ENCODE results near the gene SNTB2. TPM values are rescaled to one million over a fixed set of nuclear protein-coding genes. Genes with fewer than 3 reads are reported as not detected.

Gene SNTB2
- total and polyA plus RNA-seq, 10 of the 15 experiments (the other 5 are each of a cell fraction or from before 2014, with no cell fraction given): 1.2 to 15.7 (median 5.0) TPM

DNA sequence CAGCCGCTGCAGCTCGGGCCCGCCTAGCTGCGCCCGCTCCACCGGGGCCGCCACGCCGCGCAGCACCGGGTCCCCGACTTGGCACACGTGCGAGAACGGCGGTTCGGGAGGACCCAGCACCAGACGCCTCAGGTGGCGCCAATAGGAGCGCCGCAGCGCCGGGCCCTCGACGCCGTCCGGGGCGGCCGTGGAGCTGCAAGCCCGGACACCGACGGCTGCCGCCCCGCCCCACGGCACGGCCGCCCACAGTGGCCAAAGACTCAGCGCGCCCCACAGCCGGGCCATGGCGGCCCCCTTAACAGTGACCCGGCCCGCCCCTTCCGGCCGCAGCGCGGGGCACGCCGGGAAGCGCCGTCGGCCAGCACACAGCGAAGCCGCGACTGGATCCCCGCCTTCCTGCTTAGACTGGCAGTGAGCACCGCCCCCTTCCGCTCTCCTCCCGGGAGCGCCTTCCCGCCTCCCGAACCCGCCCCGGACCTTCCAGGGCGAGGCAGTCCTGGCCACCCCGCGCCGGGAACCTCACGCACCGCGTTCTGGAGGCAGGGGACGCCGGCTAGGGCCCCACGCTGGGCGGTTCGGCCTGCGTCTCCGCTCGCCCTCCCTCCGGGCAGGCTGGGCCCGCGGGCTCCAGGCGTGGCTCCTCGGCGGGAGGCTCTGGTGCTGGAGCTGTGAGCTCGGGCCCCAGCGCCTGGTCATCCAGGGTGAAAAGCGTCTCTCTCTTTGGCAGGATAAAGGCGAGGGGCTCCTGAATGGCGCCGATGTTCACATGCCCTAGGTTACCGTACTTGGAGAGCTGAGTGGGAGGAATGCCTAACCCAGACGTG, 143.5 kb downstream of the SNTB2 start, which contains the start of gene PDF (continued):
- peak; percentile 96 for TF ChIP-seq NKRF (conservative IDR thresholded peaks at IDR 0.05)
- peak; percentile 49; the same call in 1 of the 2 replicates for TF ChIP-seq ZNF207 (IDR thresholded peaks at IDR 0.05; ENCODE audit: borderline replicate concordance)
- no peak for TF ChIP-seq RCOR1 (conservative IDR thresholded peaks at IDR 0.05; ENCODE audit: low read depth, low read length)
- TF ChIP-seq RBBP5 (conservative IDR thresholded peaks at IDR 0.05): no peak
- TF ChIP-seq MTA2 (IDR thresholded peaks at IDR 0.05; ENCODE audit: low read depth): no peak
- TF ChIP-seq, protein P1, sequence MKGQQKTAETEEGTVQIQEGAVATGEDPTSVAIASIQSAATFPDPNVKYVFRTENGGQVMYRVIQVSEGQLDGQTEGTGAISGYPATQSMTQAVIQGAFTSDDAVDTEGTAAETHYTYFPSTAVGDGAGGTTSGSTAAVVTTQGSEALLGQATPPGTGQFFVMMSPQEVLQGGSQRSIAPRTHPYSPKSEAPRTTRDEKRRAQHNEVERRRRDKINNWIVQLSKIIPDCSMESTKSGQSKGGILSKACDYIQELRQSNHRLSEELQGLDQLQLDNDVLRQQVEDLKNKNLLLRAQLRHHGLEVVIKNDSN (IDR thresholded peaks at IDR 0.05; ENCODE audit: borderline replicate concordance, extremely low read length, insufficient read depth, low read depth, low read length): no peak
- no peak for TF ChIP-seq MEF2A (IDR thresholded peaks at IDR 0.05; ENCODE audit: insufficient read depth, low read depth, low read length)
- TF ChIP-seq, protein P2, sequence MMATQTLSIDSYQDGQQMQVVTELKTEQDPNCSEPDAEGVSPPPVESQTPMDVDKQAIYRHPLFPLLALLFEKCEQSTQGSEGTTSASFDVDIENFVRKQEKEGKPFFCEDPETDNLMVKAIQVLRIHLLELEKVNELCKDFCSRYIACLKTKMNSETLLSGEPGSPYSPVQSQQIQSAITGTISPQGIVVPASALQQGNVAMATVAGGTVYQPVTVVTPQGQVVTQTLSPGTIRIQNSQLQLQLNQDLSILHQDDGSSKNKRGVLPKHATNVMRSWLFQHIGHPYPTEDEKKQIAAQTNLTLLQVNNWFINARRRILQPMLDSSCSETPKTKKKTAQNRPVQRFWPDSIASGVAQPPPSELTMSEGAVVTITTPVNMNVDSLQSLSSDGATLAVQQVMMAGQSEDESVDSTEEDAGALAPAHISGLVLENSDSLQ (IDR thresholded peaks at IDR 0.05): peak; percentile 87
- TF ChIP-seq RUNX3 (IDR thresholded peaks at IDR 0.05; ENCODE audit: low read length): peak; percentile 36; the same call in 1 of the 2 replicates
- TF ChIP-seq SMAD1 (IDR thresholded peaks at IDR 0.05; ENCODE audit: low read depth, partially characterized antibody): no peak
- TF ChIP-seq BHLHE40 (IDR thresholded peaks at IDR 0.05; ENCODE audit: borderline replicate concordance in 1 of 2, low read depth in 2 of 2, low read length in 1 of 2): peak in 1 of 2 experiments; percentile 92; a peak in 2 of 4 replicates
- TF ChIP-seq ZSCAN29 (IDR thresholded peaks at IDR 0.05): no peak
- TF ChIP-seq DPF2 (IDR thresholded peaks at IDR 0.05): peak; percentile 84
- TF ChIP-seq SIX5 (IDR thresholded peaks at IDR 0.05; ENCODE audit: low read depth, low read length, severe bottlenecking): peak; percentile 48
- no peak for TF ChIP-seq FOS (IDR thresholded peaks at IDR 0.05; ENCODE audit: borderline replicate concordance, extremely low read depth, insufficient read length)
- peak; percentile 55; the same call in 1 of the 2 replicates for TF ChIP-seq CBFB (IDR thresholded peaks at IDR 0.05; ENCODE audit: low read depth)
- TF ChIP-seq EZH2 (IDR thresholded peaks at IDR 0.05; ENCODE audit: borderline replicate concordance, control insufficient read depth, low read depth, low read length): no peak
- TF ChIP-seq MTA3 (IDR thresholded peaks at IDR 0.05; ENCODE audit: borderline replicate concordance, low read length): no peak
- TF ChIP-seq EED (IDR thresholded peaks at IDR 0.05; ENCODE audit: low read depth): peak; percentile 87
- no peak for TF ChIP-seq CHD1 (IDR thresholded peaks at IDR 0.05; ENCODE audit: low read depth, low read length)
- no peak for TF ChIP-seq ATF7 (IDR thresholded peaks at IDR 0.05; ENCODE audit: low read depth)
- no peak for TF ChIP-seq TCF12 (IDR thresholded peaks at IDR 0.05; ENCODE audit: low read depth, low read length)
- TF ChIP-seq, protein P3, sequence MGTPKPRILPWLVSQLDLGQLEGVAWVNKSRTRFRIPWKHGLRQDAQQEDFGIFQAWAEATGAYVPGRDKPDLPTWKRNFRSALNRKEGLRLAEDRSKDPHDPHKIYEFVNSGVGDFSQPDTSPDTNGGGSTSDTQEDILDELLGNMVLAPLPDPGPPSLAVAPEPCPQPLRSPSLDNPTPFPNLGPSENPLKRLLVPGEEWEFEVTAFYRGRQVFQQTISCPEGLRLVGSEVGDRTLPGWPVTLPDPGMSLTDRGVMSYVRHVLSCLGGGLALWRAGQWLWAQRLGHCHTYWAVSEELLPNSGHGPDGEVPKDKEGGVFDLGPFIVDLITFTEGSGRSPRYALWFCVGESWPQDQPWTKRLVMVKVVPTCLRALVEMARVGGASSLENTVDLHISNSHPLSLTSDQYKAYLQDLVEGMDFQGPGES (IDR thresholded peaks at IDR 0.05): no peak
- TF ChIP-seq CREM (IDR thresholded peaks at IDR 0.05; ENCODE audit: low read depth): peak; percentile 57; the same call in 1 of the 2 replicates
- peak; percentile 50 for TF ChIP-seq PBX3 (IDR thresholded peaks at IDR 0.05; ENCODE audit: insufficient replicate concordance, low read depth, low read length)
